ENCODE results near the gene PRRG1. TPM values are rescaled to one million over a fixed set of nuclear protein-coding genes. Genes with fewer than 3 reads are reported as not detected.
"Not testable (repeated sequence)": the region's sequence is repeated elsewhere in the genome, so short reads cannot be mapped to it uniquely, and the experiment has no call there.

The PRRG1 gene
- total RNA-seq, 1 experiment from 2014 or later, result 10.5 TPM

DNA sequence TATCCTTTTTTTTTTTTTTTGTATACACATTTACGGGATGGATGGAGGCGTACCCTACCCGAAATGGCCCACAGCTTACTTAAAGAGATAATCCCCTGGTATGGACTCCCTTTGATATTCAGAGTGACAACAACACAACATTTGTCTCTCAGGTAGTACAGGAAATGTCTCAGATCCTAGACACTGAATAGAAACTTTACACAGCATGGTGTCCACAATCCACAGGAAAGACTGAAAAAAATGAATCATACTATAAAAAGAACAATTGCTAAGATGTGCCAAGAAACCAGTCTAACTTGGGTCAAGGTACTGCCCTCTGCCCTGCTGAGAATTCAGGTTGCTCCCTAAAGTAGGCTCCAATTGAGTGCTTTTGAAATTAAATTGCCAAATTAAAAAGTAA is 121.5 kb downstream of the PRRG1 start:
- Mint-ChIP-seq H3K36me3 (ENCODE audit: insufficient read depth, unreplicated experiment) (no peaks in the 10 kb centered on the region), H3K4me3 (ENCODE audit: unreplicated experiment) (no peak overlapping the region), H3K27me3 (ENCODE audit: insufficient read depth, unreplicated experiment) (peaks cover 33% of the 10 kb centered on the region), H3K27ac (ENCODE audit: low read depth, unreplicated experiment) (no peak overlapping the region), H3K4me1 (ENCODE audit: insufficient read depth, unreplicated experiment) (no peaks in the 10 kb centered on the region), H3K9me3 (ENCODE audit: unreplicated experiment) (no peaks in the 10 kb centered on the region)
- peak; percentile 9 for DNase-seq (ENCODE audit: unreplicated experiment)
- CTCF ChIA-PET, result interaction anchor here (0.6 kb wide), 1 partner anchor 17 kb away, joined by 3 read pairs; no protein-coding TSS in a partner anchor
- TF ChIP-seq CTCF (IDR thresholded peaks at IDR 0.05; ENCODE audit: unreplicated experiment), result no peak
- intact Hi-C loops (cut with micrococcal nuclease), result no loop called here
- BruUV-seq (replicated peaks), result no TSS peak
- POLR2A ChIA-PET, result no interaction called here

DNA sequence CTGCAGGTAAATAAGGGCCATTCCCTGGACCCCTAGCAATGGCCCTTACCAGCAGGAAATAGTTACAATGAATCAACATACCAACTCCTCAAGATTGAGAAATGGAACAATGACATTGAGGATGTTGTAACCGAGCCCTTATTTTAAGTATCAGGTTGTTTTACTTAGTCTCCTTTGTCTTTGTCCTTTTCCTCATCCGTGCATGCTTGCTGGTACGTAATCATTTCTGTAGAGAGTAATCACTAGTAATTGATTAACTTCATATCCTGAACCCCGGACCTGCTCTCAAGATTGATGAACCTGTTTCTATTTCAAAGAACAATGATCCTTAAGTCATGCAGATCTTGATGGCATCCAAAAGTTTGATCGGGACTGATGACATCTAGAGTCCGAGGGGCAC is 123.7 kb downstream of the PRRG1 start:
- no peaks in the 10 kb centered on the region for H3K36me3 Mint-ChIP-seq (ENCODE audit: insufficient read depth, unreplicated experiment)
- H3K4me3 Mint-ChIP-seq (ENCODE audit: unreplicated experiment), result no peak overlapping the region
- BruUV-seq (replicated peaks), result no TSS peak
- no peaks in the 10 kb centered on the region for H3K9me3 Mint-ChIP-seq (ENCODE audit: unreplicated experiment)
- intact Hi-C loops (cut with micrococcal nuclease), result no loop called here
- CTCF ChIA-PET, result no interaction called here
- DNase-seq (ENCODE audit: unreplicated experiment), result no peak
- no peak for TF ChIP-seq CTCF (IDR thresholded peaks at IDR 0.05; ENCODE audit: unreplicated experiment)
- no peak overlapping the region for H3K27ac Mint-ChIP-seq (ENCODE audit: low read depth, unreplicated experiment)
- H3K27me3 Mint-ChIP-seq (ENCODE audit: insufficient read depth, unreplicated experiment), result peaks cover 32% of the 10 kb centered on the region
- POLR2A ChIA-PET, result no interaction called here
- H3K4me1 Mint-ChIP-seq (ENCODE audit: insufficient read depth, unreplicated experiment), result no peaks in the 10 kb centered on the region

DNA sequence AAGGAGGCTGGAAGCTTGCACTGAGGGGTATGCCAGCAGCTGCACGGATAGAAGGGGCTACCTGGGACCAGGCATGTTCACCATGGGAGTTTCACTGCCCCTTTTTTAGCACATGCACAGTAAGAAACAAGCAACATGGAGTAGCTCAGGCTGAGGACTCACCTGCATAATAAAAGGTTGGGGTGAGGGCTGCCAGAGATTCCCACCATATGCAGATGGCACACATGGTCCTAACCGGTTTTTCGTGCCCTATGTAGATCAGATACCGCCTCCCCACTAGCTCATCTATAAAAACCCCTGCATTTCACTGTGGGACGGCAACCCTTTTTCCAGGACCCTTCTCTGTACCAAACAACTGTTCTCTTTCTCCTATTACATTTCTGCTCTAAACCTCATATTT is 125.3 kb downstream of the PRRG1 start:
- POLR2A ChIA-PET, result no interaction called here
- no peaks in the 10 kb centered on the region for H3K9me3 Mint-ChIP-seq (ENCODE audit: unreplicated experiment)
- no TSS peak for BruUV-seq (replicated peaks)
- DNase-seq (ENCODE audit: unreplicated experiment), result no peak
- intact Hi-C loops (cut with micrococcal nuclease), result no loop called here
- H3K27ac Mint-ChIP-seq (ENCODE audit: low read depth, unreplicated experiment), result no peak overlapping the region
- H3K4me3 Mint-ChIP-seq (ENCODE audit: unreplicated experiment), result no peak overlapping the region
- H3K36me3 Mint-ChIP-seq (ENCODE audit: insufficient read depth, unreplicated experiment), result no peaks in the 10 kb centered on the region
- CTCF ChIA-PET, result no interaction called here
- H3K4me1 Mint-ChIP-seq (ENCODE audit: insufficient read depth, unreplicated experiment), result no peaks in the 10 kb centered on the region
- H3K27me3 Mint-ChIP-seq (ENCODE audit: insufficient read depth, unreplicated experiment), result peaks cover 48% of the 10 kb centered on the region
- no peak for TF ChIP-seq CTCF (IDR thresholded peaks at IDR 0.05; ENCODE audit: unreplicated experiment)

- BruUV-seq (replicated peaks), result no TSS peak
- Mint-ChIP-seq H3K9me3 (ENCODE audit: unreplicated experiment) (no peaks in the 10 kb centered on the region), H3K27me3 (ENCODE audit: insufficient read depth, unreplicated experiment) (peaks cover 64% of the 10 kb centered on the region), H3K4me1 (ENCODE audit: insufficient read depth, unreplicated experiment) (no peaks in the 10 kb centered on the region), H3K27ac (ENCODE audit: low read depth, unreplicated experiment) (no peak overlapping the region), H3K4me3 (ENCODE audit: unreplicated experiment) (no peak overlapping the region), H3K36me3 (ENCODE audit: insufficient read depth, unreplicated experiment) (no peaks in the 10 kb centered on the region)
- intact Hi-C loops (cut with micrococcal nuclease), result no loop called here
- ChIA-PET POLR2A (no interaction called here), CTCF (no interaction called here)
- TF ChIP-seq CTCF (IDR thresholded peaks at IDR 0.05; ENCODE audit: unreplicated experiment), result no peak
- DNase-seq (ENCODE audit: unreplicated experiment), result no peak
Measured at GRCh38 chrX:37476571-37477170, 127.5 kb downstream of the PRRG1 start.

DNA sequence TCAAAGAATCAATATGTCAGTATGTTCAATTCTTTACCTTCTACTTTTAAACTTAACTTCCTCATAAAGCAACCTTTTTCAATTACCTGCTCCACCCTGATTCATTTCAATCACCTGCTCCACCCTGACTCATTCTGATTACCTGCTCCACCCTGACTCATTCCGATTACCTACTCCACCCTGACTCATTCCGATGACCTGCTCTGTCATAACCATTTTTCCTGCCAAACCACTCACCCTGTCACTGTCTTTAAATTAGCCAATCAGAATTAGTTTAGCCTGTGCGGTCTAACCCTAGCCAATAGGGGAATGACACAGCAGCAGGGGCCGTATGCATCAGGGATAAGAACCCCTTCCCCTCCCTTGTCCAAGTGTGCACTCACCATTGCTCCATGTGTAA is 135.2 kb downstream of the PRRG1 start:
- not testable (repeated sequence) for H3K27ac Mint-ChIP-seq (ENCODE audit: low read depth, unreplicated experiment); H3K36me3 Mint-ChIP-seq (ENCODE audit: insufficient read depth, unreplicated experiment)

More for the DNA sequence above, 135.2 kb downstream of the PRRG1 start:
- H3K4me1 Mint-ChIP-seq (ENCODE audit: insufficient read depth, unreplicated experiment); CTCF ChIA-PET; POLR2A ChIA-PET; H3K4me3 Mint-ChIP-seq (ENCODE audit: unreplicated experiment); H3K9me3 Mint-ChIP-seq (ENCODE audit: unreplicated experiment); BruUV-seq (replicated peaks): not testable (repeated sequence)
- DNase-seq (ENCODE audit: unreplicated experiment), result peak; percentile 4
- H3K27me3 Mint-ChIP-seq (ENCODE audit: insufficient read depth, unreplicated experiment), result peaks cover 25% of the 10 kb centered on the region
- intact Hi-C loops (cut with micrococcal nuclease), result loop anchor here (10.0 kb wide), 1 partner anchor 140 kb away; the partner anchor contains the start of gene PRRG1

Data from MCF 10A (cell line).